NCI-H748 (cell line): ENCODE results near the gene EEF2.
"Not testable (repeated sequence)": the region's sequence is repeated elsewhere in the genome, so short reads cannot be mapped to it uniquely, and the experiment has no call there.

Experiments
- DNase-seq: peaks from one replicate; lab custom pipeline; 2025; ENCODE audit not compliant: unreplicated experiment; lab: John Stamatoyannopoulos, UW

EEF2 gene

GRCh38 chr19:3970808-3971598 is 14.3 kb downstream of the EEF2 start, which contains the start of gene DAPK3:
TSS of gene DAPK3 (minus strand) at chr19:3971099. CDS start at chr19:3969735, 1,364 bp downstream.
- peak; percentile 97 for DNase-seq

DNA sequence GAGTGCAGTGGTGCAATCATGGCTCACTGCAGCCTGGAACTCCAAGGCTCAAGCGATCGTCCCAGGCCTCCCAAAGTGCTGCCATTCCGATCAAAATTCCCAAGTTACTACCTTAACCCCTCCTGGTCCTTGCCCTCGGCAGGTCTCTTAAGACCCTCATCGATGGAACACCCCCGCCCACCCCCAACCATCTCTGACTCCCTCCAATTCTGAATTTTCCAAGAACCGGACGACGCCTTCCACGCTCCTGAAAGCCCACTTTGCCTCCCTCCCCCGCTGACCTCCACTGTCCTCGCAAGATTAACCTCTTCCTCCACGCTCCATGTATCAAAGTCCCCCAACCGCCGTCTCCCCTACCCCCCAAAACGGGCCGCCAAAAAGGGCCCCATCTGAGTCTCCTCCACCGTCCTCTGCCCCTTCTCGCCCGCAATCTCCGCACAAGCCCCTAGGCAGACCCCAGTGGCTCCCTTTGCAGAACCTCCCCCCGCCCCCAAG is 14.9 kb downstream of the EEF2 start:
- no peak for DNase-seq

- DNase-seq, result no peak
Observed at GRCh38 chr19:3969435-3970312, 15.6 kb downstream of the EEF2 start.

DNA sequence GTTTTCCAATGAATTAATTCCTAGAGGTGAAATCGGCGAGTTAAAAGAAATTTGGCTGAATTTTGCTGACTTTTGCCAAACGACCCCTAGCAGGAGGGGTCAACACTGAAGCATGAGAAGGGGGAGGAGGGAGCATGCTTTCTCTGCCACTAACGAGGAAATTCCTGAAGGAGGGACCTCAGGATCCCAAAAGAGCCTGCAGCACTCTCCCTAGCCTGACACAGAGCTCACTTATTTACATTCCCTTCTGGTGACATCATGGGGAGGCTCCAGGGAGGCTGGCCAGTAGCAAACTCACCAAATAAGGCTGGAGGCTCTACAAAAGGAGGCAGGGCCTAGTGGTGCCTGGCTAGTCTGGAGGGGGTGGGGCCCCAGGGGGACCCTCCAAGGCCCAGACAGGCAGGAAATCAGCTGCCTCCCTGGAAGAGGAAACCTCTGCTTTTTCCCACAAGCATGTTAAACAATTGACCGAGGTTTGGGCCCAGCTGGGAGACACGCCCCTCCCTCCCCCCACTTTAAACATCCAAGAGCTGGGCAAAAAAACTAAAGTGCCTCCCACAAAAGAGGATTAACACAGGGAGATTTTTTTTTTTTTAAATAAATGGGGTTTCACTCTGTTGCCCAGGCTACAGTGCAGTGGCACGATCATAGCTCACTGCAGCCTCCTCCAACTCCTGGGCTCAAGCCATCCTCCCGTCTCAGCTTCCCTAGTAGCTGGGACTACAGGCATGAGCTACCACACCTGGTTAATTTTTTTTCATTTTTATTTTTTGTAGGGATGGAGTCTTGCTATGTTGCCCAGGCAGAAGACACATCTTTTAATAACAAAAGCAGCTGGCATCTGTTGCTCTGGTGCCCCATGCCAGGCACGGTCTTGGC is 16.5 kb downstream of the EEF2 start:
- peak; percentile 38 for DNase-seq

DNA sequence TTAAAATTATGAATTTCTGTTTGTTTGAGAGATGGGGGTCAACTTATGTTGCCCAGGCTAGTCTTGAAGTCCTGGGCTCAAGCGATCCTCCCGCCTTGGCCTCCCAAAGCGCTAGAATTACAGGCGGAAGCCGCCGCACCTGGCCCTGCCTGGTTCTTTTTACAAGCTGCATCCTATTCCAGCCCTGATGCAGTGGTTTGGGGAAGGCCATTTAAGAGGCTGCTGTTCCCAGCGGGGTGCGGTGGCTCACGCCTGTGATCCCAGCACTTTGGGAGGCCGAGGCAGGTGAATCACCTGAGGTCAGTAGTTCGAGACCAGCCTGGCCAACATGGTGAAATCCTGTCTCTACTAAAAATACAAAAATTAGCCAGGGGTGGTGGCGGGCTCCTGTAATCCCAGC is 17.3 kb downstream of the EEF2 start:
- DNase-seq, result not testable (repeated sequence)

GRCh38 chr19:3966051-3967017 is 18.9 kb downstream of the EEF2 start:
- DNase-seq, result no peak

DNA sequence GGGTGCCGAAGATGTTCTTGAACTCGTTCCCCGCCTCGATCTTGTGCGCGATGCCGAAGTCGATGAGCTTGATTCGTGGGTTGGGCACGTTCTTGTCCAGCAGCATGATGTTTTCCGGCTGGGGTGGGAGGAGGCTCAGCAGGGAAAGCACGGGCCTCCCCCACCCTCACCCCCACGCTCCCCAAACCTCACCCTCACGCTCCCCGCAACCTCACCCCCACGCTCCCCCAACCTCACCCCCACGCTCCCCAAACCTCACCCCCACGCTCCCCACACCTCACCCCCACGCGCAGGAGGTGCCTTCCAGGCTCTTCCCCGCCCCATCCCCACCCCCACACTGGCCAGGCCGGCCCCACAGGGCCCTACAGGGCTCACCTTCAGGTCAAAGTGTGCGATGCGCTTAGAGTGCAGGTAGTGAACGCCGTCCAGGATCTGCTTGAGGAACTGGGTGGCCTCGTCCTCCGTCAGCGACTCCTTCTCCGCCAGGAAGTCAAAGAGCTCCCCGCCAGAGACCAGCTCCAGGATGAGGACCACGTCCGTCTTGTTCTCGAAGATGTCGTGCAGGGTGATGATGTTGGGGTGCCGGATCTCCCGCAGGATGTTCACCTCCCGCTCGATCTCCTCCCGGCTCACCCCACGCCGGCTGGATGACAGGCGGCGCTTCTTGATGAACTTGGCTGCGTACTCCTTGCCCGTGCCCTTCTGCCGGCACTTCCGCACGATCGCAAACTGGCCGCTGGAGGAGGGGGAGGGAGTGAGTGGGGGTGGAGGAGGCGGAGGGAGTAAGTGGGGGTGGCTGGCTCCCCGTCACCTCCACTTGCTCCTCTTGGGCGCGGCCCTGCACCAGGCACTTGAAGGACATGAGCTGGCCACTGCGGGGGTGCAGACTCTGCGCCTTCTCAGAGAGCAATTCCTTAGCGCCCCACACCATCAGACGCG is 20.7 kb downstream of the EEF2 start:
- DNase-seq, result no peak

GRCh38 chr19:3963458-3964255 is 21.6 kb downstream of the EEF2 start:
- no peak for DNase-seq

DNA sequence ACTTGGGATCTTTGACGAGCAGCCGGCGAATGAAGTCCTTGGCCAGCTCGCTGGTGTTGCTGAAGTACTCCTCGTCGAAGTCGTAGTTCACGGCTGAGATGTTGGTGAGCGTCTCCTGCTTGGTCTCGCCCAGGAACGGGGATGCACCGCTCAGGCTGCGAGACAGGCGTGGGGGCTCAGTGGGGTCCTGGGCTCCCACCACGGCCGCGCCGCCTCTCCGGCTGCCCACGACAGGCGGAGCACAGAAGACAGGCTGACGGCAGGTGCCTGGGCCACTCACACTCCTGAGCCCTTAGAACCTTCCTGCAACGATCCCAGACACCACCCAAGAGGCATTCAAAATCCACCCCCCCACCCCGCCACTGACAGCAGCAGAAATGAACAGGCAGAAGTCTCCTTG is 24.3 kb downstream of the EEF2 start:
- DNase-seq, result no peak

- DNase-seq, result no peak
Observed at GRCh38 chr19:3959766-3960131, 25.5 kb downstream of the EEF2 start.

- no peak for DNase-seq
Observed at GRCh38 chr19:3958836-3959765, 26.2 kb downstream of the EEF2 start.

- DNase-seq, result no peak
Observed at GRCh38 chr19:3955688-3956087, 29.6 kb downstream of the EEF2 start.

DNA sequence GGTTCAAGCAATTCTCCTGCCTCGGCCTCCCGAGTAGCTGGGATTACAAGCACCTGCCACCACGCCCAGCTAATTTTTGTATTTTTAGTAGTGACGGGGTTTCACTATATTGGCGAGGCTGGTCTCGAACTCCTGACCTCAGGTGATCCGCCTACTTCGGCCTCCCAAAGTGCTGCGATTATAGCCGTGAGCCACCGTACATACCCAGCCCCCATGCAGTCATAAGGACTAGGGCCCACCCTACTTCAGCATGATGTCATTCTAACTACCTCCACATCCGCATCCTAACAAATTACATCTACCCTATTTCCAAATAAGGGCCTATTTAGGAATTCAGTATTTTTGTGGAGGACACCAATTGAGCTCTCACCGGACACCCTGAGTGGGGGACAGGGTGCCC is 30.0 kb downstream of the EEF2 start:
- DNase-seq, result not testable (repeated sequence)

- no peak for DNase-seq
Observed at GRCh38 chr19:3954107-3954506, 31.2 kb downstream of the EEF2 start.

GRCh38 chr19:3952755-3953276 is 32.4 kb downstream of the EEF2 start:
- not testable (repeated sequence) for DNase-seq
